GM18951 (cell line): ENCODE results near the gene SGO2.

Source experiments
- POLR2A ChIP-seq: IDR thresholded peaks from 4 replicates; pipeline ENCODE4 v1.6.1; 2011; ENCODE audit warnings: mild to moderate bottlenecking; ENCODE audit not compliant: insufficient read length, insufficient read depth; ENCODE audit errors: extremely low read depth
- in situ Hi-C: fragments of 300-500 bp; cut with MboI; formaldehyde crosslinking; loops from one replicate; pipeline ENCODE4 v1.12.0; 2022; ENCODE audit warnings: low sequenced_read_pairs, mixed read lengths, inconsistent platforms; ENCODE audit not compliant: unreplicated experiment

Gene SGO2

DNA sequence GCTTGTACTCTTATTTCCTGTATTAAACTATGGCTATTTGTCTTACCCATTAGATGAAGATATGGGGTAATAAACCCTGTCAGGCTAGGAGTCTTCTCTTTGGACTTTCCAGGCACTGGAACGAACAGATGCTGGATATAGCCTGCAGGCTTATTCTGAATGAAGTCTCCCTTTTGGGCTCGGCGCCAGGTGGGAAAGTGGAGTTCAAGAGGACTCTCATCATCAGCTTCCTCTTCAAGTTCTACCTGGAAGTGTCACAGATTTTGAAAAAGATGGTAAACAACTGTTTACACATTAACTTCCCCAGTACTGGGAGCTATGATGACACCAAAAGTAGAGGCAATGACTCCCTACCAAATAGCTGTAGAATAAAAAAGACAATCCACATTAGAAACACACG is 87.7 kb downstream of the SGO2 start:
- in situ Hi-C loops, result no loop called here
- TF ChIP-seq POLR2A, result no peak

DNA sequence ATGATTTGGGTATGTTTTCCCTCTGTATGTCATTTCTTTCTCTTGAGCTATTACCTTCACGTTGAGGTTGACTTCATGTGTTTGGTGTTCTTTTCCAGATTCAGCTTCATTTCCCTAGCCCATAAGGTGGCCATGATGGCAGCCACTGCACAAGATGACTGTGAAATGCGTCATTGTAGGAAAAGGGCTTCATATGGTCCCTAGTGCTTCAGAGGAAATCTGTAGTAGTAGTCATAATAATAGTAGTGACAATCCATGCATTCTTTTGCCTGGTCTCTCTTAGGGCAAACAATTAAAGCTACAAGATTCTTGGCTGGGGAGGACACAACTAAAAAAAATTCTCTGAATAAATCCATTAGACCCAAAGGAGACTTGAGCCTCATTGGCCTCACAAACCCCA is 88.2 kb downstream of the SGO2 start:
- no peak for TF ChIP-seq POLR2A
- in situ Hi-C loops, result no loop called here

DNA sequence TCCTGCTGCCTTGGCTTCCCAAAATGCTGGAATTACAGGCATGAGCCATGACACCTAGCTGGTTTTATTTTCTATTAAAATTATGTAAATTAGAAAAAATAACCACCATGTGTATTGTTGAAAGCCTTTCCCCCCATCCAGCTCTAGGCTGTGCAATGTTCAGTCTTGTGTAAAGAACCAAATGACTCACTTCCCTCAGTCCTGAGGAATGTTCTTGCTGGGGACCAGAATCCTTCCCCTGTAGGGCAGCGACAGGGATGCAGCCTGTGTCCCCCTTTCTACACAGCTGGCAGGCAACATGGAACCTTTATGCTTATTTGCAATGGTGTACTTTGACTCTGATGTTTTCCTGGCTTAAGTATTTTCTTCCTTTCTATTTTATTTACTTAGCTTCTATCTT is 89.2 kb downstream of the SGO2 start:
- in situ Hi-C loops, result no loop called here
- no peak for TF ChIP-seq POLR2A

DNA sequence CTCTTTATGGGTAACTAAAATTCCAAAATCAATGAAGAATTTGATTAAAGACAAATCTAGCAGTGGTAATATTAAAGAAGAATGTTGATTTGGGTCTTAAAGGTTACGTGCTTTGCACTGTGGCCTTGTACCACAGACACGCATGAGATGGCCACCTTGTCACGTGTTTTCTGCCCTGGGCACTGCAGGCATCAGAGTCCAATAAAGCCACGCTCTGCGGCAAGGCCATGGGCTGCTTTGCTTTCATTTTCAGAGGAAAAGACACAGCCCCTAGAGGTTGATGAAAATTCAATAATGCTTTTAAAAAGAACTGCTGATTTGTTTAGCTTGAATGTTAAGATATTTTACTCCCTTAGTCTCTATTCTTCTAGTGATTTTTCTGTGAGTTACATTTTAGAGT is 90.2 kb downstream of the SGO2 start:
- TF ChIP-seq POLR2A, result no peak
- in situ Hi-C loops, result no loop called here

DNA sequence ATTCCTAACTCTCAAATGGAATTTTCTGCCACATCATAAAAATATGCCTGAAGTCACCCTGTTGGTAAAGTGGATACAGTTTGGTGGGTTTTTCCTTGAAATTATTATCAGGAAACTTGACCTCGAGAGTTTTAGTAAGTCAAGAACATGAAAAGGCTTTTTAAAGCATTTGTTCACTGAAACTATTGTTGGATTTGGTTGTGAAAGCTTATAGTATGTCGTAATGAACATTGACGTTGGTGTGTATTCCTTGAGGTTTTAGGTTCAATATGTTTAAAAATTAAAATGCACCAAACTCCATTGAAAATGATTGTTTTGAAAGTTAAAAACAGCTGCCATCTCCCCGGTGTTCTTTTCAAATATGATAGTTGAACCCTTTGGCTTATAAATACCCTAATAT is 90.6 kb downstream of the SGO2 start:
- TF ChIP-seq POLR2A, result no peak
- in situ Hi-C loops, result no loop called here

DNA sequence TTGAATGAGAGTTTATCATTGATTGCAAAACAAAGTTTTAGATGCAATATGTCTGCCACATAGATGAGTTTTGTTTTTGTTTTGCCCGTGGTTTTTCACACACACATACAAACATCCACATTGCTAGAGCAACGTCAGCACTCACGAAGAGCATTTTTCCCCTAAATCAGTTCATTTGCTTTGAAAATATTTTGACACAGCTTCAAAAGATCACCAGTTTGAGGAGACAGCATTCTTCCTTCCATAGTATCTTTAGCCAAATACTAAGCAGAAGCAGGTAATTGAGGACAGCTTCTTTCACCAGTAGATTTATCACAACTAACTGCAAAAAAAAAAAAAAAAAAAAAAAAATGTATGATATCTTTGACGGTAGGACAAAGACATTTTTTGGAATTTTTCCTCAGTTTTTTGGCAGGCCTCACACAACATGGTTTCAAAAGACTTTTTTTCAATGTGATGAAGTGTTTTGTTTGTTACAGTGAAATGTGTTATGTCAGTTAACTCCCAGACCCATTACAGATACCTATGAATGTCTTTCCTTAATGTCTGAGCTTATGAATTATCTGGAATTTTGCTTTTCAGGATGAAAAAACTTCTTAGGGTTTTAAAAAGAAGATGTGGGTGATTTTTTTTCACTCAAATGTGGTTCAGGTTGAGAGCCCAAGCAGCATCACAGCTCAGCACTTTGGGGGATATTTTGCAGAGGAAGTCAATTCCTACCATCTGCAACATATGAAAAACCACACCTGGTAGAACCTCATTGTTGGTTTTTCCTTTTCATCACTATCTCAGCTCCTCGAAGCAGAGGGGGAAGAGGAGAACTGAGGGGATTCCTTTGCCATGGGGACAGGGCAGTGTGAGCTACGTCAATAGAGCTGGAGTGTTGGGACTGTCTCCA is 91.4 kb downstream of the SGO2 start:
- no peak for TF ChIP-seq POLR2A
- in situ Hi-C loops, result no loop called here

DNA sequence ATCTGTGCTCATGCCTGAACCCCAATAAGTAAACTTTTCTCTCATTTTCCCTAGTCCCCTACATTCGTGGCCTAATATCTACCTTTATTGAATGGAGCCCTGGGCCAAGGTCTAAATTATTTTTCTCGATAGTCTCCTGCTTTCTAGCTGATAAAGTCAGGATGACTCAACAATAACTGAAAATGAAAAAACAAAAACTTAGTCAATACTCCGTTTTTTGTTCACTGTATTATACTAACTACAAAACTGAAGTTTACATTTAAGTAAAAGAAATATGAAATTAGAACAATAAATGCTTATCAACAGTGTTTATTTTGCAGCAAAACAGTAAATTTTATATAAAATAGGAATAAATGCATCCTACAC is 92.0 kb downstream of the SGO2 start:
- in situ Hi-C loops, result no loop called here
- TF ChIP-seq POLR2A, result no peak

DNA sequence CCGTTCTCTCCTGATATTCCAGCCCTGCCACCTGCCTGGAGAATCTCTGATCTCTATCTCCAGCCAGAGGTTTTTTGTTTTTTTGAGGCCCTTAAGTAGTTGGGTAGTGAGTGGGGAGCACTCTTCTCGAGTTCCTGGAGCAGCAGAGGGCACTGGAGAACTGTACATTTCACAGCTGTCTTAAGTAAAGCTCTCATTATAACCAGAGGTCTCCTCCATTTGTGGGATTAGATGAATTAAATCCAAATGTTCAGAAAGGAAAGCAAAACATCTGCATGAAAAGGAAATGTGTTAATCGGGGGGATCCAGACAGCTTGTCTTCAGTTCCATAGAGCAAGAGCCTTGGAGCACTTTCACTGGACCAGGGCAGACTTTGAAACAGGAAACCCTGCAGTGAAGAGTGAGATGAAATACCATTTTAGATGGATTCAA is 92.6 kb downstream of the SGO2 start:
- in situ Hi-C loops, result no loop called here
- no peak for TF ChIP-seq POLR2A

DNA sequence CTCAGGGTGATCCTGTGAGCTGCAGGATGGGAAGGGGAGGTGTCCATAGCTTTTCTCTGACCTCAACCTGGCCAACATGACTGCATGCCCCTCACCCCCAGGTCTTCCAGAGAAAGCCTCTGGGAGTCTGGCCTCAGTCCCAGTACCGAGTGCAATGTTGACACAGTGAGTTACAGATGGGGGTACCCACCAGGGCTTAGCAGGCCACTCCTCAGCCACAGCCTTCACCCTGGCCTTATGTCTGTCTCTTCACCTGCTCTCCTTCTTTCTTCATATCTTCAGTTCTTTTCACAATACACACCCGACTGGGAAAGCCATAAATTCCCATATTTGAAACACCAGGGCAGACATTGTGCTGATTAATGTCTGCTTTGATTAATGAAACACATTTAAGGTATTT is 93.3 kb downstream of the SGO2 start:
- in situ Hi-C loops, result no loop called here
- TF ChIP-seq POLR2A, result no peak

DNA sequence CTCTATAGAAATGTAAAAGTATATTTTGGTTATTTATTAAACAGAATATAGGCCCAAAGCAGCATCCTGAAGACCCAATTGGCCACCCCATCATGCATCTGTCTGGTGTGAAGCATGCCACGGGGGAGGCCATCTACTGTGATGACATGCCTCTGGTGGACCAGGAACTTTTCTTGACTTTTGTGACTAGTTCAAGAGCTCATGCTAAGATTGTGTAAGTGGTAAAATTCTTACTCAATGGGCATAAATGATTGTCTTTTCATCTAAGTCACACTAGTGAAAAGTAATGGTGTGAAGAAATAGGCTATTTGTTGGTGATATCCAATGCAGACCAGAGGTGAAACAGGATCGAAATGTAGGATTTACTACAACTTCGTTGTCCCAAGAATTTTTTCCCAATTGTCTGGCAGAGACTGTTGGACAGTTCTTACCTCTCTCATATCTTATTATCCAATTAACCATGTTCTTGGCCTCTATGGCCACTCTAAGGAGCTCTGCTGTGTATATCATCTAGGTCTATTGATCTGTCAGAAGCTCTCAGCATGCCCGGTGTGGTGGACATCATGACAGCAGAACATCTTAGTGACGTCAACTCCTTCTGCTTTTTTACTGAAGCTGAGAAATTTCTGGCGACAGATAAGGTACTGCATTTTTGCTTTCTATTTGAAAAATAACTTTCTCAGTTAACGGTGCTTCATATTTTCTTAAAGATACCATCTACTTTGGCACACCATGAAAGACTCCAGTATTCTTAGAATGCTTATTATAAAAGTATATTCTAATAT is 94.8 kb downstream of the SGO2 start:
- in situ Hi-C loops, result no loop called here
- no peak for TF ChIP-seq POLR2A

DNA sequence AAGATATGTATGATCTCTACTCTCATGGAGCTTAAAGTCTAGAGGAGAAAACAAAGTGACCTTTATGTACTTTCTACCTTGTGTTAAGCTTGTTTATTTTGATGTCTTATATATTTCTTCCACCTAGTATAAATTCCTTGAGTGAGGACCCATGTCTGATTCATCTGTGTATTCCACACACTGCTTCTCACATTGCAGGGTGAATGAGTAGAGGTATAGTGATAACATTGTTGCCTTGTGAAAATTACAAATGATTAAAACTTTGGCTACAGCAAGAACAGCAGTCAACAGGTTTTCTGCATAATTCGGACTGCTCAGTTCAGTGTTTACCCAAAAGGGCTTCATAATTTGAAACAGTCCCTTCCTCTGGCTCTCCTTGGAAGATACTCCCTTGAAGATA is 96.1 kb downstream of the SGO2 start:
- TF ChIP-seq POLR2A, result no peak
- in situ Hi-C loops, result no loop called here

DNA sequence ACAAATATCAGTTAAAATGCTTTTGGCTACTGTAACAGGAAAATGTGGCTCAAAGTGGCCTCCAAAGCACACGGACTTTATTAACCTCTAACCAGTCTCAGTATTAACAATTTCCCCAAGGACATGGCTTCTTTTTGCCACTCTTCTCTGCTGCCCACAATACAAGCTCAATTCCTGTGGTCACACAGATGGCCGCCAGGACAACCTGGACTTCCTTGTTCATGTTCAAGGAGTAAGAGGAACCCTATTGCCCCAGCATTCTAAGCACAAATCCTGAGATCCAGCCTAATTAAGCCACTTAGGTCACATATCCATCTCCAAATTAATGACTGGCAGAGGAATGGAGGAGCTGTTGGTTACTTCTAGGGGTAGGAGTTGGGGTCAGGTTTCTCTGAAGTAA is 98.0 kb downstream of the SGO2 start:
- in situ Hi-C loops, result no loop called here
- no peak for TF ChIP-seq POLR2A

DNA sequence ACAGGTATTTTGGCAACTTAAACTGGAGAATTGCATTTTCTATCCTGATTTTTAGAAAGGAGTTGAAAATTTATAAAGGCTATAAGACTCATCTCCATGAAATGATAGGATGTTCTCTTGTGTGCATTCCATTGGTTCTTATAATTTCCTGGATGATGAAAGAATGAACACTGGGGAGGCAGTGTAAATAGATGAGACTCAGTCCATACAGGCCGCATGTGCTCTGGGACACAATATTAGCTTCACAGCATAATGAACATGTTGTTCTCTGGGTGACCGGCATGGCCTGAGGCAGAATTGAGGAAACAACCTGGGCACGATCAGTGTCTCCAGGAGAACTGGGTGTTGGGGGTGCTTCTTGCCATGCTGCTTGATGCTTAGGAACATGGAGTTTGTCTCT is 98.7 kb downstream of the SGO2 start:
- in situ Hi-C loops, result no loop called here
- TF ChIP-seq POLR2A, result no peak

DNA sequence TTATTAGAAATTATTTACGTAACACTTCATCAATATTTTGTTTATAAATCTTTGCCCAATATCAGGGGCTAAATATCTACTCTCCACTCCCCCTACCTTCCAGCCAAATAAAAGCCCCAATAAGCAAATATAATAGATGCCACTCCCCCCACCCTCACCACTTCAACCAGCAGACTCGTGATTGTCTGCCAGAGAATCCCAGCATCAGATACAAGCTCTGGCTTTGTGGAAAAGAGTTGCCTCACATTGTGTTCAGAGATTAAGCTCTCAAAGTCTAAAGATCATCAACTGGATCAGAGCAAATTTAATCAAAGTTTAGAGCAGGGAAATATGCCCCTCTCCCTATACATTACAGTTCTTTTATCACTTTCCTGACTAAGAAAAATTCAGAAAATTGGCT is 99.3 kb downstream of the SGO2 start:
- TF ChIP-seq POLR2A, result no peak
- in situ Hi-C loops, result no loop called here
